Measurements from ENCODE around the gene HDGFL3.
"Not testable (repeated sequence)": the region's sequence is repeated elsewhere in the genome, so short reads cannot be mapped to it uniquely, and the experiment has no call there.

The HDGFL3 gene

DNA sequence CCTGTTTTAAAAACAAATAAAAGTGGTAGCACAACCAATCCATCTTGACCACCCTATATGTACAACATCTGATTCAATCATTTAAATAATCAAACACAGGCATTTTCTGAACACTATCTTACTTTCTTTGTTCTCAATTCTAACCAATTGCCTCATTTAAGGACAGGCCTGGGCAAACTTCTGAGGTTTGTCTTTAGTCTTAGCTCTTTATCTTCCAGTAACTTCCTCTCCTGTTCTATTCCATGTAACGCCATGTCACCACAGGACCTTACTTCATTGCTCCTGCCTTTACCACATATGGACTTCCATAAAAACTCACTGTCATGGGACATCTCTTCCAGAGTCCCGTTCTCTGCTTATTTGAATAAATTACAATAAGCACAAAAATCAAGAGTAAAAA is 14.9 kb downstream of the HDGFL3 start:
- DNase-seq, result no peak

- DNase-seq, result no peak
Observed at GRCh38 chr15:83190450-83190849, 17.2 kb downstream of the HDGFL3 start.

GRCh38 chr15:83185561-83185960 is 22.1 kb downstream of the HDGFL3 start:
- DNase-seq, result no peak

DNA sequence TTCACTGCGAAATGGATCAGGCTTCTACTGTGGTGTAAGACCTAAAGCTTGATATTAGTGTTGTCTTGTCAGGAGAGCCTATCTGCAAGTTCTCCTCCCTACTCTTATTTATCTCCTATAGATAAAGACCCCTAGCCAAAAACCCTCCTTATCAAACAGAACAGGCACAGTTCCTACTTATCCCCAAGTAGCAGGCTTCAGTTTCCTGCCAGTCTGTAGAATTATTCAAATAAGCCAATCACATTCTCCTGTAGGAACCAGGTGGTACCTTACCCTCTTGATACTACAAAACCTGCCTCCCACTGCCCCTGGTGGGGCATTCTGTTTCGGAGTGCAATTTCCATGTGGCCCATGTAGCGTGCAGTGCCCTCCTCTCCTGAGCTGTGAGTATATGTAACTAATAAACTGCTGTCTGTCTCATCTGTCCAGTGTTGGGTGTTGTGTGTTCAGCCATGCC is 28.7 kb downstream of the HDGFL3 start:
- no peak for DNase-seq

GRCh38 chr15:83178390-83178789 is 29.2 kb downstream of the HDGFL3 start:
- no peak for DNase-seq

- no peak for DNase-seq
Observed at GRCh38 chr15:83174891-83175290, 32.7 kb downstream of the HDGFL3 start.

- DNase-seq, result no peak
Observed at GRCh38 chr15:83170474-83171165, 37.0 kb downstream of the HDGFL3 start.

- DNase-seq, result not testable (repeated sequence)
Observed at GRCh38 chr15:83169576-83169975, 38.0 kb downstream of the HDGFL3 start.

DNA sequence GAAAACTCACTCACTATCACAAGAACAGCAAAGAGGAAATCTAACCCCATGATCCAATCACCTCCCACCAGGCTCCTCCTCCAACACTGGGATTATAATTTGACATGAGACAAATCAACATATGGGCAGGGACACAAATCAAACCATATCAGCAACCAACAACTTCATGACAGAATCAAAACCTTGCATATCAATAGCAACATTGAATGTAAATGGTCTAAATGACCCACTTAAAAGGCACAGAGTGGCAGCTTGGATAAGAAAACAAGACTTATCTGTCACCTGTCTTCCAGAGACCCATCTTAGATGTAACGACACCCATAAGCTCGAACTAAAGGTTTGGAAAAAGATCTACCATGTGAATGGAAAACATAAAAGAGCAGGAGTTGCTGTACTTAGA is 40.8 kb downstream of the HDGFL3 start:
- DNase-seq, result no peak

- DNase-seq, result no peak
Observed at GRCh38 chr15:83166218-83166617, 41.4 kb downstream of the HDGFL3 start.

DNA sequence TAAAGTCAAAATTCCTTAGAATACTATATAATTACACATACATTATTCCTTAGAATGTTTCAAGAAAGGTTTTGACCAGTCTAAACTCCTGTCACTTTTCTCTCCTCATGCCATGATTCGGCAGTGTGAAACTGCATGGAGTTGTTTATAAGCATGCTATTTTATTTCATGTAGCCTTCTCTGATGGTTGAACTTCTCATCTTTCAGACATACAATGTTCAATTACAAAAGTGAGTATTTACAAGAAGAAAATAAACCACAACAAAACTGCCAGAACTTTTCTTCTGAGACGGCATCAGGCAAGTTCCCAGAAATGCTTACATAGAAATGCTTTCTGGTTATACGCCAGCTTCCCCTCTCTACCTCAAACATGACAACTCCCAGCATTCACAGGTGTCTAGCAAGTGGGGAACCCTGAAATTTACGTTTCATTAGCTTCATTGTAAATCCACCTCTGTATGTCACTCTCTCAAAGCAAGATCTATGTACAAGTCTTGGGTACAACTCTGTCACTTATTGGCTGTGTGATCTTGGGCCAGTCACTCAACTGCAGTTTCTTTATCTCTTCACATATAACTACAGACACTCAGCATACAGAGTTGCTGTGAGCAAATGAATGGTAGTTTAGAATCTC is 42.7 kb downstream of the HDGFL3 start:
- no peak for DNase-seq

- DNase-seq, result no peak
Observed at GRCh38 chr15:83164111-83164770, 43.4 kb downstream of the HDGFL3 start.

GRCh38 chr15:83163032-83163431 is 44.6 kb downstream of the HDGFL3 start:
- no peak for DNase-seq

DNA sequence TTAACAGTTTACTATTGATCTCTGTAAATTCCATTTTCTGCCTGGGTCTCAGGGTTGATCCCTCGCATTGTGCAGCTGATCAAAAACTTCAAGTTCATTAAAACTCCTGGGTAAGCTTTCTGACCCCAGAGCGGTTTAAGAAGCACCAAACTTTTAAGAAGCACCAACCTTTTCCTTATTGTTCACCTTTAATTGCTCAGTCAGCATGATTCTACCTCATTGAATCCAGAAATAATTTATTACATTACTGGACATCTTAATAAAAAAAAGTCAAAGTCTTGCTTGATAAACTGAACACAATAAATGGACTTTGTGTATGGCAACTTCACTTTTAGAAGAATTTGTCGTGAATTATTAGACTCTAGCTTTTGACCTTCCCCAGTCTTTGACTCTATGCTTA is 46.9 kb downstream of the HDGFL3 start:
- no peak for DNase-seq

- no peak for DNase-seq
Observed at GRCh38 chr15:83158393-83158792, 49.2 kb downstream of the HDGFL3 start.

- no peak for DNase-seq
Observed at GRCh38 chr15:83155942-83156341, 51.7 kb downstream of the HDGFL3 start.

DNA sequence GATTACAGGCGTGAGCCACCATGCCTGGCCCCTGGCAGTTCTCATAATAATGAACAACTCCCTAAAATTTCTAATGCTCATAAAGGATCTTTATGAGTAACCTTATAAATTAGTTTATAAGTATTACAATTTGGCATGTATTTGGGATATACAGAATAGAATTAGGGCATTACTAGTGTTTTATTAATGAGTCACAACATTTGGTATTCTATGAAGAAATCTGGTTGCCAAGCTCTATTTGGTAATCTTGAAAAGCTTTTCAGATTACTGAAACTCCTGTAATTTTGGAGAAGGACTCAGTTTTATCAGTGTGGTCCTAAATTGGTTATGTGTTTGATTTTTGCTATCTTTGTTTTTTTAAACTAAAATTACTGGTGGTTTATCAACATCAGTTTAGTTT is 54.3 kb downstream of the HDGFL3 start:
- no peak for DNase-seq

GRCh38 chr15:83144771-83145170 is 62.9 kb downstream of the HDGFL3 start:
- DNase-seq, result no peak

- DNase-seq, result not testable (repeated sequence)
Observed at GRCh38 chr15:83142151-83142550, 65.5 kb downstream of the HDGFL3 start.

- DNase-seq, result no peak
Observed at GRCh38 chr15:83132861-83133523, 74.6 kb downstream of the HDGFL3 start.

DNA sequence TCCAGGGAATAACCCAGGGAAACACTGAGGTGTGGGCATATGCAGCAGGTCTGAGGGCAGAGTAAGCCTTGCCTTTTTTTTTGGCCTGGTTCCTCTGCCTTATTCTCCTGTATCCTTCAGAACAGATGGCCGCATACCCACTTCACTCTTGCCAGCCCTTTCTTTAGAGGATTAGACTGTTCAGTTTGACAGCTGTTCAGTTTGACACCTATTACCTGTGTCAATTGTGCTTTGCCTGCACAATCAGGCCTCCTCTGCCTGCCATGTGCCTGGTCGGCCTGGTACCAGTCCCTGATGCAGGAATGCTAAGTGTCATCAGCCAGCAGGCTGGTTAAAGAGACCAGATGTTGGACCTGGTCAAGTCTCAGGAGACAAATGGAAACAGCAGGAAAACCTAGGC is 77.8 kb downstream of the HDGFL3 start:
- no peak for DNase-seq

GRCh38 chr15:83127547-83128150 is 80.0 kb downstream of the HDGFL3 start:
- DNase-seq, result no peak

DNA sequence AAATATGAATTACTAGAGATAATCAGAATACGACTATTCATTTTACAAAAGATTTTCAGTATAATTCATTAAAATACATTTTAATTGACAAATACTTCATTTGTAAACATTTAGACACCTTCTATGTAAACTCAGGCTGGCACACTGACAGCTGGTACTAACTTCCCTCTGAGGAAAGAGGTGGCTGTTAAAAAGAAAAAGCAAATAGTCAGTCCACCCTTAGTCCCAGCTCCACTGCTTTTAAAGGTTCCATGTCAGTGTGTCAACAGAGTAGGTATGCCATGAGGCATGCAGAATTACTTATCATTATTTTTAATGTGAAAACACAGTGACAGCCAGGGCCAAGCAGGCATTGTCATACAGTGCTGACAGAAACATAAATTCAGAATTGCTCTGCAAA is 84.1 kb downstream of the HDGFL3 start:
- no peak for DNase-seq

Data from stimulated activated CD4-positive, alpha-beta T cell treated with anti-CD3 and anti-CD28 coated beads, Interleukin-15, amount 100 ng/mL, for 24 hours (primary cell).